Activated T-cell treated with anti-CD3 and anti-CD28 coated beads, Interleukin-2, amount 50 U/mL, for 24 hours (primary cell): ENCODE data around the gene POLQ.
"Not testable (repeated sequence)": the region's sequence is repeated elsewhere in the genome, so short reads cannot be mapped to it uniquely, and the experiment has no call there.

Experiments used
- DNase-seq: peaks from one replicate; pipeline ENCODE4 v3.0.0-alpha.2; 2020
- H3K27ac Mint-ChIP-seq: 2 replicates; pipeline ENCODE4 v1.8.0; 2020; ENCODE audit warnings: mild to moderate bottlenecking, mixed read lengths
- H3K27me3 Mint-ChIP-seq: 2 replicates; pipeline ENCODE4 v1.8.0; 2020; ENCODE audit warnings: mixed read lengths
- H3K36me3 Mint-ChIP-seq: 2 replicates; pipeline ENCODE4 v1.8.0; 2020; ENCODE audit warnings: low read depth, mixed read lengths
- H3K4me1 Mint-ChIP-seq: 2 replicates; pipeline ENCODE4 v1.8.0; 2020; ENCODE audit warnings: low read depth, mixed read lengths
- H3K4me3 Mint-ChIP-seq: 2 replicates; pipeline ENCODE4 v1.8.0; 2020; ENCODE audit warnings: mild to moderate bottlenecking, moderate library complexity, mixed read lengths
- H3K9me3 Mint-ChIP-seq: 2 replicates; pipeline ENCODE4 v1.8.0; 2020; ENCODE audit warnings: mixed read lengths

The POLQ gene

GRCh38 chr3:121424549-121424948, 121.2 kb downstream of the POLQ start:
- no peak overlapping the region for H3K4me3 Mint-ChIP-seq
- peaks cover 27% of the 10 kb centered on the region for H3K36me3 Mint-ChIP-seq
- no peak for DNase-seq
- H3K27ac Mint-ChIP-seq = no peak overlapping the region
- H3K9me3 Mint-ChIP-seq = no peaks in the 10 kb centered on the region
- H3K27me3 Mint-ChIP-seq = no peaks in the 10 kb centered on the region
- no peaks in the 10 kb centered on the region for H3K4me1 Mint-ChIP-seq

GRCh38 chr3:121418182-121418581, 127.6 kb downstream of the POLQ start:
- Mint-ChIP-seq H3K27ac (no peak overlapping the region), H3K4me1 (peaks cover 8% of the 10 kb centered on the region), H3K27me3 (no peaks in the 10 kb centered on the region), H3K9me3 (no peaks in the 10 kb centered on the region), H3K4me3 (no peak overlapping the region), H3K36me3 (no peaks in the 10 kb centered on the region)
- DNase-seq = no peak

- DNase-seq = no peak
- peak overlapping the region; percentile 18 for H3K27ac Mint-ChIP-seq
- H3K4me1 Mint-ChIP-seq = peaks cover 9% of the 10 kb centered on the region
- H3K36me3 Mint-ChIP-seq = no peaks in the 10 kb centered on the region
- H3K9me3 Mint-ChIP-seq = no peaks in the 10 kb centered on the region
- H3K27me3 Mint-ChIP-seq = peaks cover 4% of the 10 kb centered on the region
- no peak overlapping the region for H3K4me3 Mint-ChIP-seq
Observed at GRCh38 chr3:121414924-121415323, 130.9 kb downstream of the POLQ start.

GRCh38 chr3:121411523-121411922, 134.3 kb downstream of the POLQ start:
- H3K27ac Mint-ChIP-seq = no peak overlapping the region
- no peak for DNase-seq
- H3K36me3 Mint-ChIP-seq = no peaks in the 10 kb centered on the region
- H3K4me3 Mint-ChIP-seq = no peak overlapping the region
- H3K9me3 Mint-ChIP-seq = no peaks in the 10 kb centered on the region
- peaks cover 17% of the 10 kb centered on the region for H3K27me3 Mint-ChIP-seq
- H3K4me1 Mint-ChIP-seq = peaks cover 12% of the 10 kb centered on the region

GRCh38 chr3:121405631-121406030, 140.2 kb downstream of the POLQ start:
- DNase-seq = no peak
- Mint-ChIP-seq H3K4me1 (peaks cover 4% of the 10 kb centered on the region), H3K9me3 (no peaks in the 10 kb centered on the region), H3K27ac (no peak overlapping the region), H3K4me3 (no peak overlapping the region), H3K36me3 (no peaks in the 10 kb centered on the region), H3K27me3 (peaks cover 12% of the 10 kb centered on the region)

- Mint-ChIP-seq H3K27me3 (peaks cover 30% of the 10 kb centered on the region), H3K4me1 (no peaks in the 10 kb centered on the region), H3K4me3 (no peak overlapping the region), H3K36me3 (no peaks in the 10 kb centered on the region), H3K9me3 (no peaks in the 10 kb centered on the region), H3K27ac (no peak overlapping the region)
- no peak for DNase-seq
Observed at GRCh38 chr3:121399820-121400219, 146.0 kb downstream of the POLQ start.

GRCh38 chr3:121398051-121398450, 147.7 kb downstream of the POLQ start:
- H3K36me3 Mint-ChIP-seq, H3K9me3 Mint-ChIP-seq, H3K27ac Mint-ChIP-seq, H3K4me1 Mint-ChIP-seq, H3K4me3 Mint-ChIP-seq, DNase-seq: not testable (repeated sequence)
- peaks cover 37% of the 10 kb centered on the region for H3K27me3 Mint-ChIP-seq

GRCh38 chr3:121395967-121396366, 149.8 kb downstream of the POLQ start:
- H3K4me1 Mint-ChIP-seq, H3K4me3 Mint-ChIP-seq, H3K27ac Mint-ChIP-seq, DNase-seq, H3K9me3 Mint-ChIP-seq, H3K36me3 Mint-ChIP-seq: not testable (repeated sequence)
- peaks cover 40% of the 10 kb centered on the region for H3K27me3 Mint-ChIP-seq

- H3K27me3 Mint-ChIP-seq, H3K27ac Mint-ChIP-seq, DNase-seq, H3K4me3 Mint-ChIP-seq, H3K9me3 Mint-ChIP-seq, H3K4me1 Mint-ChIP-seq, H3K36me3 Mint-ChIP-seq: not testable (repeated sequence)
Observed at GRCh38 chr3:121388308-121388707, 157.5 kb downstream of the POLQ start.
